ENCODE results near the gene PTPN1. TPM values are rescaled to one million over a fixed set of nuclear protein-coding genes. Genes with fewer than 3 reads are reported as not detected.
A peak's percentile ranks its signal among the peaks of the same experiment; 100 is the strongest.
"Not testable (repeated sequence)": the region's sequence is repeated elsewhere in the genome, so short reads cannot be mapped to it uniquely, and the experiment has no call there.

PTPN1 gene
- total RNA-seq, 1 donor from 2014 or later, result 38.1 TPM

GRCh38 chr20:50565871-50566270, 55.7 kb downstream of the PTPN1 start:
- Mint-ChIP-seq H3K27ac (no peak overlapping the region), H3K4me1 (peaks cover 24% of the 10 kb centered on the region), H3K27me3 (ENCODE audit: insufficient read depth, low read depth) (no peaks in the 10 kb centered on the region), H3K9me3 (no peaks in the 10 kb centered on the region), H3K36me3 (peaks cover 30% of the 10 kb centered on the region), H3K4me3 (no peak overlapping the region)
- TF ChIP-seq CTCF (IDR thresholded peaks at IDR 0.05), result no peak
- no peak for TF ChIP-seq EZH2phosphoT487 (IDR thresholded peaks at IDR 0.05)
- TF ChIP-seq EZH2 (IDR thresholded peaks at IDR 0.05), result no peak
- Histone ChIP-seq H3K4me3 (no peak overlapping the region), H3K9me3 (ENCODE audit: low read depth) (no peaks in the 10 kb centered on the region), H3F3A (ENCODE audit: low read depth) (no peaks in the 10 kb centered on the region), H3K4me2 (no peak overlapping the region), H3K4me1 (no peaks in the 10 kb centered on the region), H3K27ac (no peak overlapping the region), H3K79me2 (ENCODE audit: low read depth) (no peaks in the 10 kb centered on the region), H4K20me1 (ENCODE audit: low read depth) (no peaks in the 10 kb centered on the region), H3K9ac (no peak overlapping the region), H2AFZ (replicated peaks) (no peak overlapping the region), H3K36me3 (no peaks in the 10 kb centered on the region), H3K27me3 (no peaks in the 10 kb centered on the region)
- DNase-seq (ENCODE audit: low spot score), result no peak

- no peak overlapping the region for H3K9ac ChIP-seq
- Mint-ChIP-seq H3K4me1 (peaks cover 18% of the 10 kb centered on the region), H3K4me3 (peak overlapping the region; percentile 12), H3K9me3 (no peaks in the 10 kb centered on the region), H3K27ac (no peak overlapping the region), H3K36me3 (peaks cover 27% of the 10 kb centered on the region), H3K27me3 (ENCODE audit: insufficient read depth, low read depth) (peaks cover under 1% of the 10 kb centered on the region)
- no peaks in the 10 kb centered on the region for H3F3A ChIP-seq (ENCODE audit: low read depth)
- H3K4me1 ChIP-seq, result no peaks in the 10 kb centered on the region
- no peak overlapping the region for H3K27ac ChIP-seq
- no peak overlapping the region for H2AFZ ChIP-seq (replicated peaks)
- peaks cover 6% of the 10 kb centered on the region for H4K20me1 ChIP-seq (ENCODE audit: low read depth)
- H3K9me3 ChIP-seq (ENCODE audit: low read depth), result no peaks in the 10 kb centered on the region
- no peak overlapping the region for H3K4me2 ChIP-seq
- no peak overlapping the region for H3K4me3 ChIP-seq
- H3K36me3 ChIP-seq, result no peaks in the 10 kb centered on the region
- H3K79me2 ChIP-seq (ENCODE audit: low read depth), result no peaks in the 10 kb centered on the region
- no peak for DNase-seq (ENCODE audit: low spot score)
- no peak for TF ChIP-seq EZH2phosphoT487 (IDR thresholded peaks at IDR 0.05)
- TF ChIP-seq EZH2 (IDR thresholded peaks at IDR 0.05), result no peak
- TF ChIP-seq CTCF (IDR thresholded peaks at IDR 0.05), result no peak
- H3K27me3 ChIP-seq, result no peaks in the 10 kb centered on the region
Observed at GRCh38 chr20:50567860-50568548, 57.8 kb downstream of the PTPN1 start.

GRCh38 chr20:50568549-50568942, 58.4 kb downstream of the PTPN1 start:
- DNase-seq (ENCODE audit: low spot score), result no peak
- Mint-ChIP-seq H3K36me3 (peaks cover 26% of the 10 kb centered on the region), H3K4me3 (peak overlapping the region; percentile 12), H3K27me3 (ENCODE audit: insufficient read depth, low read depth) (peaks cover 2% of the 10 kb centered on the region), H3K9me3 (no peaks in the 10 kb centered on the region), H3K4me1 (peaks cover 22% of the 10 kb centered on the region), H3K27ac (peak overlapping the region; percentile 31)
- Histone ChIP-seq H3K4me3 (no peak overlapping the region), H3K36me3 (no peaks in the 10 kb centered on the region), H3K27ac (no peak overlapping the region), H3K9me3 (ENCODE audit: low read depth) (no peaks in the 10 kb centered on the region), H3K4me2 (no peak overlapping the region), H4K20me1 (ENCODE audit: low read depth) (peaks cover 10% of the 10 kb centered on the region), H3K9ac (no peak overlapping the region), H3K4me1 (no peaks in the 10 kb centered on the region), H3F3A (ENCODE audit: low read depth) (no peaks in the 10 kb centered on the region), H3K79me2 (ENCODE audit: low read depth) (no peaks in the 10 kb centered on the region), H3K27me3 (no peaks in the 10 kb centered on the region), H2AFZ (replicated peaks) (no peak overlapping the region)
- no peak for TF ChIP-seq CTCF (IDR thresholded peaks at IDR 0.05)
- no peak for TF ChIP-seq EZH2phosphoT487 (IDR thresholded peaks at IDR 0.05)
- no peak for TF ChIP-seq EZH2 (IDR thresholded peaks at IDR 0.05)

- not testable (repeated sequence) for H2AFZ ChIP-seq (replicated peaks); H3K4me3 Mint-ChIP-seq; DNase-seq (ENCODE audit: low spot score); H3F3A ChIP-seq (ENCODE audit: low read depth); H3K9me3 ChIP-seq (ENCODE audit: low read depth); H3K9ac ChIP-seq; H3K27me3 Mint-ChIP-seq (ENCODE audit: insufficient read depth, low read depth); H3K27ac ChIP-seq; H3K79me2 ChIP-seq (ENCODE audit: low read depth); H3K27ac Mint-ChIP-seq; H3K4me1 ChIP-seq; H3K9me3 Mint-ChIP-seq; H3K36me3 ChIP-seq; H3K27me3 ChIP-seq; H3K4me2 ChIP-seq; H3K4me3 ChIP-seq; H4K20me1 ChIP-seq (ENCODE audit: low read depth)
- Mint-ChIP-seq H3K36me3 (peaks cover 26% of the 10 kb centered on the region), H3K4me1 (peaks cover 31% of the 10 kb centered on the region)
Observed at GRCh38 chr20:50569487-50569863, 59.3 kb downstream of the PTPN1 start.

Measured in neural progenitor cell (in vitro differentiated cells).